Neutrophil (primary cell): Measurements from ENCODE around the gene LHX6.
A peak's percentile ranks its signal among the peaks of the same experiment; 100 is the strongest.

Experiments used
- H3K27ac ChIP-seq: fragments of 200-600 bp; sonication (generic); 2 replicates; pipeline ENCODE4 v1.5.1; 2016; ENCODE audit warnings: mild to moderate bottlenecking, moderate library complexity
- H3K27me3 ChIP-seq: fragments of 200-600 bp; sonication (generic); 2 replicates; pipeline ENCODE4 v1.6.0; 2016; ENCODE audit warnings: mild to moderate bottlenecking
- H3K36me3 ChIP-seq: fragments of 200-600 bp; sonication (generic); 2 replicates; pipeline ENCODE4 v1.5.1; 2017
- H3K4me1 ChIP-seq, 2 experiments: fragments of 200-600 bp in 1 of 2; sonication (generic) in 1 of 2; 1 replicate in 1 of 2; 2 replicates in 1 of 2; pipeline versions ENCODE4 v1.5.1 to v1.6.1; 2013 to 2016; ENCODE audit warnings: low read depth in 1 of 2, low read length in 1 of 2, mild to moderate bottlenecking in 1 of 2, moderate library complexity in 1 of 2; ENCODE audit not compliant: control insufficient read depth in 1 of 2, insufficient read depth in 1 of 2
- H3K4me3 ChIP-seq, 2 experiments: fragments of 200-600 bp in 1 of 2; sonication (generic) in 1 of 2; 1 replicate in 1 of 2; 2 replicates in 1 of 2; pipeline ENCODE4 v1.5.1; 2013 to 2016; ENCODE audit warnings: low read depth in 1 of 2, low read length in 1 of 2, mild to moderate bottlenecking in 1 of 2, moderate library complexity in 1 of 2
- H3K9me3 ChIP-seq: fragments of 200-600 bp; sonication (generic); 2 replicates; pipeline ENCODE4 v1.5.1; 2016
- TF ChIP-seq, protein P1 (sequence below): fragments of 200-600 bp; sonication (generic); IDR thresholded peaks from 2 replicates; pipeline ENCODE4 v1.5.1; 2016; ENCODE audit warnings: antibody characterized with exemption

The LHX6 gene

DNA sequence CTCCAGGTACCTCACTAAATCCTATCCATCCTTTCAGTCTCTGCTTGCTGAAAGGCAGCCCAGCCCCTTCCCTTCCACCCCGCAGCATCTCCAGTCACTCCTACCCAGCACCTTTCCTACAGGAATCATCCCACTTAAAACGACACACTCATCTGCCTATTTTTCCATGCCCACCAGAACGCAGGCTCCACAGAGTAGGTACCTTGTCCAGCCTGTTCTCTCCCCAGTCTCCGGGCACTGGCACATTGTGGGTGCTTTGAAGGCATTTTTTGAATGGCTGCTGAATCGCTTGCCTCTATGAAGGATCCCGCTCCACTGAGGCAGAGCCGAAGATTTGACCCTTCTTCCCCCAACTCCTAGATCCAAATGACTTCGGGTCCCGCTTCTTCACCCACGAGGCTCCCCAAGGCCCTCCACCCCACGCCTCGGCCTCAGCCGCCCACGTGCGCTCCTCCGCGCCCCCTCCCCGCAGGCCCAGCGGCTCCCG, 15.6 kb downstream of the LHX6 start:
- peaks cover 3 to 11% of the 10 kb centered on the region in 2 experiments for H3K4me1 ChIP-seq
- no peaks in the 10 kb centered on the region for H3K36me3 ChIP-seq
- no peak overlapping the region for H3K27ac ChIP-seq
- H3K9me3 ChIP-seq: no peaks in the 10 kb centered on the region
- peaks cover 82% of the 10 kb centered on the region for H3K27me3 ChIP-seq
- TF ChIP-seq, protein P1, sequence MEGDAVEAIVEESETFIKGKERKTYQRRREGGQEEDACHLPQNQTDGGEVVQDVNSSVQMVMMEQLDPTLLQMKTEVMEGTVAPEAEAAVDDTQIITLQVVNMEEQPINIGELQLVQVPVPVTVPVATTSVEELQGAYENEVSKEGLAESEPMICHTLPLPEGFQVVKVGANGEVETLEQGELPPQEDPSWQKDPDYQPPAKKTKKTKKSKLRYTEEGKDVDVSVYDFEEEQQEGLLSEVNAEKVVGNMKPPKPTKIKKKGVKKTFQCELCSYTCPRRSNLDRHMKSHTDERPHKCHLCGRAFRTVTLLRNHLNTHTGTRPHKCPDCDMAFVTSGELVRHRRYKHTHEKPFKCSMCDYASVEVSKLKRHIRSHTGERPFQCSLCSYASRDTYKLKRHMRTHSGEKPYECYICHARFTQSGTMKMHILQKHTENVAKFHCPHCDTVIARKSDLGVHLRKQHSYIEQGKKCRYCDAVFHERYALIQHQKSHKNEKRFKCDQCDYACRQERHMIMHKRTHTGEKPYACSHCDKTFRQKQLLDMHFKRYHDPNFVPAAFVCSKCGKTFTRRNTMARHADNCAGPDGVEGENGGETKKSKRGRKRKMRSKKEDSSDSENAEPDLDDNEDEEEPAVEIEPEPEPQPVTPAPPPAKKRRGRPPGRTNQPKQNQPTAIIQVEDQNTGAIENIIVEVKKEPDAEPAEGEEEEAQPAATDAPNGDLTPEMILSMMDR: no peak
- H3K4me3 ChIP-seq: peak overlapping the region; percentile 32 to 60

DNA sequence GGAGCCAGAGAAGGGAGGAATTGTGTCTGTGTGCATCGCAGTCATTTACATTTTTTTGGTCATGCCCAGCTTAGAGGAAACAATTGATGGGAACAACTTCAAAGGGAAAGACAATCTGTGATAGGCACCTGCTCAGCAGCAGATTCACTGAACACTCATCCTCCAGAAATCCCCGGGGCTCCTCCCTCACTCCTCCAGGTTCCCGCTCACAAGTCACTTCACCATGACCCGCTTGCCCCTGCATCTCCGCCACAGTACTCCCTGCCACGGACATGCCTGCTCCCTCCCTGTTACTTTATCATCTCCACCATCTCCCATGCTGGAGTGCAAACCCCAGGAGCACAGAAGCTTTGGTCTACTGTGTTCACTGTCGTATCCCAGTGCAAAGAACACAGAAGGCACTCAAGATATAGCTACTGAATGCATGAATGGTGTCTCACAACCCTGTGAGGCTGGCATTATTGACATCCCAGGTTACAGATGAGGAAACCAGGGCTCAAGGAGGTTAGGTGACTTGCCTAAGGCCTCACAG, 16.2 kb downstream of the LHX6 start:
- TF ChIP-seq, protein P1: no peak
- Histone ChIP-seq H3K27me3 (peaks cover 80% of the 10 kb centered on the region), H3K27ac (no peak overlapping the region)

DNA sequence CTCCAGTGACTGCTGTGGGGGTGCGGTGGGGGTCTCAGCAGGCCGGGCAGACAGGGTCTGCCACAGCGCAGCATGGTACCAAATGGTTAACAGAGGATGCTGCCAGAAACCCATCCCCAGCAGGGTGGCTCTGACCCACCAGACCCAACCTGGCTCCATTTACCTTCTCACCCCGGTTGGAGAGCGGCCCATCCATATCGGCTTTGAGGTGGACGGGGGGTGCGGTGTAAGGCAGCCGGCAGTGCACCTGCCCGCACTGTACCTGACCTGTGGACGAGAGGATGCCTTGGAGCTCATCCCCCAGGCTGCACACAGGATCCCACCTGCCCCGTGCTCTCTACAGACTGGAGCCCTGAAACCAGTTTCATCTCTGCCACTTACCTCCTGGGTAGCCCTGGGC, 19.3 kb downstream of the LHX6 start:
- no peaks in the 10 kb centered on the region for H3K9me3 ChIP-seq
- no peak overlapping the region for H3K27ac ChIP-seq
- TF ChIP-seq, protein P1: no peak
- no peak overlapping the region for H3K4me3 ChIP-seq
- H3K4me1 ChIP-seq: peaks cover 3 to 11% of the 10 kb centered on the region in 2 experiments
- peaks cover 54% of the 10 kb centered on the region for H3K27me3 ChIP-seq
- no peaks in the 10 kb centered on the region for H3K36me3 ChIP-seq

More for the DNA sequence above, 16.2 kb downstream of the LHX6 start:
- H3K9me3 ChIP-seq: no peaks in the 10 kb centered on the region
- peaks cover 3 to 11% of the 10 kb centered on the region in 2 experiments for H3K4me1 ChIP-seq
- H3K36me3 ChIP-seq: no peaks in the 10 kb centered on the region
- H3K4me3 ChIP-seq: no peak overlapping the region

DNA sequence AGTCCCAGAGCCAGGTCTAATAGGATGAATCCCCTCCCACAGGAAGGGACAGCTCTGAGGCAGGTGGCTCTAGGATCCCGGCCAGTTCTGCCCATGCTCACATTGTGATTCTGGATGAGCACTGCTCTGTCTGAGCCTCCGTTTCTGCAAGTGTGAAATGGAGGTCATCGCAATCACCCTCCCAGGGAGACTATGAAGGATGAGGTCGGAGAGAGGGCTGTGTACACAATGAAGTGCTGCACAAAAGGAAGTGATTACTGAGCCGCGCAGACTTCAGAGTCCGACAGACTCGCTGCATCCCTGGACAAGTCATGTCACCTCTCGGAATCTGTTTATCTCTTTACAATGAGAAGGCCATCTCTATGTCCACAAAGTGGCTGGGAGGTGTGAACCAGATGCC, 21.7 kb downstream of the LHX6 start:
- Histone ChIP-seq H3K27me3 (peaks cover 30% of the 10 kb centered on the region), H3K4me1 (no peaks in the 10 kb centered on the region), H3K36me3 (no peaks in the 10 kb centered on the region), H3K27ac (no peak overlapping the region), H3K9me3 (no peaks in the 10 kb centered on the region), H3K4me3 (no peak overlapping the region)
- TF ChIP-seq, protein P1: no peak

DNA sequence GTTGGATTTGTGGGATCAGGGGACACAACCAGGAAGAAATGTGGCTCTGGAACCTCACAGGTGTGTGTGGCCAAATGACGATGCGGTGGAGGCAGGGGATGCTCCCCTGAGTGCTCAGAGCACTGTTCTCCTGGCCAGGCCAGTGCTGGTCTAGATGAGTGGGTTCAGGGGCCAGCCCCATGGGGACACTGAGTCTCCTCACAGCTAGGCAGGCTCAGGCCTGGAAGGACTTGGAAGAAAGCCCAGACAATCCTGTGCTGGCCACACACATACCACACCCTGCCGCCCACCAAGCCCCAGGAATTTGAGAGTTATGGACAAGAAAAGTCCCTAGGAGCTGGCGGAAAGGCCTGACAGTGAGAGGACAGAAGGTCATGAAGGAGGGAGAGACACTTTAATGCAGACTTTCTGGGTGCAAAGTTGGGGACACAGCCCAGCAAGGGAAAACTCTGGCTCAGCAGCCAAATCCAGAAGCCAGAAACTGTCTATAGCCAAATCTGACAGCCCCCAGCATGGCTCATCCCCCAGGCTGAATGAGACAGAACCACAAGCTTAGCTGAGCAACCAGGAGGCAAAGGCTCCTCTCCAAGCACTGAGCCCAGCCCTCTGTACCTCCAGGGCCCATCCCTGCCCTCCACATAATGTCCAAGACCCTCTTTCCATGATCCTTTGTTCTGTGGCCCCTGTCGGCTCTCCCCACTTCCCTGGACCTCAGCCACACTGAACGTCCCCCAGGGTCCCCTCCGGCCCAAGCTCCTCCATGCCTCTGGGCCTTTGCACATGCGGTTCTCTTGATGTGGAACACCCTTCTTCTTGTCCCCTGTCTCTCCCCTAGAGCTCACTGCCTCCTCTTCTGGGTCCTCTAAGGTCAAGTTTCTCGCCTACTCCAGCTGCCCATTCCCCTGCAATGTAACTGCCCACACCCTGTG, 22.4 kb downstream of the LHX6 start:
- Histone ChIP-seq H3K36me3 (no peaks in the 10 kb centered on the region), H3K27me3 (peaks cover 23% of the 10 kb centered on the region), H3K9me3 (no peaks in the 10 kb centered on the region), H3K4me1 (no peaks in the 10 kb centered on the region), H3K27ac (no peak overlapping the region), H3K4me3 (no peak overlapping the region)
- TF ChIP-seq, protein P1: no peak
